ENCODE data around the gene SH2B3. TPM values are rescaled to one million over a fixed set of nuclear protein-coding genes. Genes with fewer than 3 reads are reported as not detected.
"Not testable (repeated sequence)": the region's sequence is repeated elsewhere in the genome, so short reads cannot be mapped to it uniquely, and the experiment has no call there.

Gene SH2B3
- total and polyA plus RNA-seq, 2 of the 13 experiments (the other 11 are each of a cell fraction or from before 2014, with no cell fraction given), result 6.8 to 6.9 TPM

GRCh38 chr12:111369496-111370220, 36.1 kb upstream of the SH2B3 start:
- Histone ChIP-seq H4K20me1 (ENCODE audit: insufficient read depth, low read length) (peaks cover 22% of the 10 kb centered on the region), H3K4me2 (ENCODE audit: low read depth, low read length) (peak overlapping the region; percentile 79), H2AFZ (ENCODE audit: low read length) (peak overlapping the region; percentile 48), H3K4me3 (replicated peaks in 1 of 3; ENCODE audit: insufficient read depth in 1 of 3, low read depth in 2 of 3, low read length in 3 of 3) (peak overlapping the region; percentile 84 to 97 (median 95)), H3K36me3 (replicated peaks in 1 of 2; ENCODE audit: control insufficient read depth in 1 of 2, insufficient read depth in 2 of 2, low read length in 2 of 2) (peaks cover 7 to 18% of the 10 kb centered on the region in 2 experiments), H3K27ac (ENCODE audit: extremely low read length, insufficient read depth, low read length) (no peak overlapping the region), H3K4me1 (ENCODE audit: insufficient read depth, low read length) (peaks cover 37% of the 10 kb centered on the region), H3K27me3 (ENCODE audit: control insufficient read depth in 1 of 2, insufficient read depth in 2 of 2, low read length in 2 of 2) (no peaks in the 10 kb centered on the region), H3K79me2 (ENCODE audit: insufficient read depth, low read length) (peaks cover 24% of the 10 kb centered on the region), H3K9ac (ENCODE audit: insufficient read depth, low read depth, low read length) (peak overlapping the region; percentile 89), H3K9me3 (ENCODE audit: low read length) (no peaks in the 10 kb centered on the region)
- ChIA-PET CTCF (ENCODE audit: low intra/inter-chr PET ratio, low total read pairs) (interaction anchor here (0.9 kb wide), 1 partner anchor 27 kb away, joined by 4 read pairs; no protein-coding TSS in a partner anchor), POLR2A (interaction anchor here (1.5 to 2.9 kb wide), 3 partner anchors 8 to 35 kb away, joined by 3 to 15 read pairs (median 5); no protein-coding TSS in a partner anchor)
- intact Hi-C loops (cut with micrococcal nuclease; ENCODE audit: unreplicated experiment), result no loop called here
- ATAC-seq (no peak), DNase-seq (ENCODE audit: low spot score) (no peak), FAIRE-seq (no peak)
- 53% methylated on average over 13 of the region's 13 CpGs for WGBS (ENCODE audit: low lambda C conversion rate)
- peak; percentile 80; the same call in 1 of the 2 replicates for TF ChIP-seq ZKSCAN1 (IDR thresholded peaks at IDR 0.05; ENCODE audit: low read length)
- no peak for TF ChIP-seq DMTF1 (CRISPR knock-in tag; IDR thresholded peaks at IDR 0.05)
- TF ChIP-seq ZNF605 (CRISPR knock-in tag; IDR thresholded peaks at IDR 0.05), result 0 out of 2 replicates have a peak, but pooled peaks have one; percentile 22
- no TSS peak for BruUV-seq (replicated peaks)
- in situ Hi-C loops (cut with HindIII; ENCODE audit: extremely low pct_ligation_motif_present, low pct_unique_long_range_greater_than_20kb), result no loop called here

GRCh38 chr12:111373231-111373630, 32.5 kb upstream of the SH2B3 start:
- CTCF ChIA-PET (ENCODE audit: low intra/inter-chr PET ratio, low total read pairs); intact Hi-C loops (cut with micrococcal nuclease; ENCODE audit: unreplicated experiment); H3K27me3 ChIP-seq (ENCODE audit: control insufficient read depth in 1 of 2, insufficient read depth in 2 of 2, low read length in 2 of 2); FAIRE-seq; H3K4me2 ChIP-seq (ENCODE audit: low read depth, low read length); H4K20me1 ChIP-seq (ENCODE audit: insufficient read depth, low read length); BruUV-seq (replicated peaks); H3K79me2 ChIP-seq (ENCODE audit: insufficient read depth, low read length); POLR2A ChIA-PET; in situ Hi-C loops (cut with HindIII; ENCODE audit: extremely low pct_ligation_motif_present, low pct_unique_long_range_greater_than_20kb); H3K9me3 ChIP-seq (ENCODE audit: low read length); DNase-seq (ENCODE audit: low spot score); ATAC-seq; H3K36me3 ChIP-seq (replicated peaks in 1 of 2; ENCODE audit: control insufficient read depth in 1 of 2, insufficient read depth in 2 of 2, low read length in 2 of 2); H3K27ac ChIP-seq (ENCODE audit: extremely low read length, insufficient read depth, low read length); H3K4me3 ChIP-seq (replicated peaks in 1 of 3; ENCODE audit: insufficient read depth in 1 of 3, low read depth in 2 of 3, low read length in 3 of 3); H2AFZ ChIP-seq (ENCODE audit: low read length); H3K9ac ChIP-seq (ENCODE audit: insufficient read depth, low read depth, low read length): not testable (repeated sequence)
- WGBS (ENCODE audit: low lambda C conversion rate), result 88% methylated on average over 1 of the region's 1 CpG
- H3K4me1 ChIP-seq (ENCODE audit: insufficient read depth, low read length), result peaks cover 17% of the 10 kb centered on the region

Measured in HepG2 (cell line).